Astrocyte (in vitro differentiated cells and primary cell): ENCODE data around the gene HUS1B. TPM values are rescaled to one million over a fixed set of nuclear protein-coding genes. Genes with fewer than 3 reads are reported as not detected.

Experiments
- DNase-seq: peaks from one replicate; pipeline ENCODE4 v3.0.0-alpha.2; 2010; ENCODE audit warnings: low read depth
- FAIRE-seq: peaks from 2 replicates; lab custom pipeline; 2011; peaks lifted over from hg19 to GRCh38; lab: Jason Lieb, UNC
- H2AFZ ChIP-seq: 2 replicates; pipeline ENCODE4 v1.6.0; 2012; ENCODE audit warnings: low read depth, low read length, inconsistent platforms
- H3K27ac ChIP-seq: 2 replicates; pipeline ENCODE4 v1.5.1; 2011; ENCODE audit warnings: low read depth, low read length, inconsistent platforms
- H3K27me3 ChIP-seq: 2 replicates; pipeline ENCODE4 v1.6.0; 2011; ENCODE audit warnings: low read length, inconsistent platforms; ENCODE audit not compliant: insufficient read depth
- H3K36me3 ChIP-seq: 2 replicates; pipeline ENCODE4 v1.5.1; 2011; ENCODE audit warnings: low read length, inconsistent platforms; ENCODE audit not compliant: insufficient read depth
- H3K4me1 ChIP-seq: 2 replicates; pipeline ENCODE4 v1.5.1; 2011; ENCODE audit warnings: low read length, inconsistent platforms; ENCODE audit not compliant: insufficient read depth
- H3K4me2 ChIP-seq: 2 replicates; pipeline ENCODE4 v1.6.0; 2012; ENCODE audit warnings: low read length, inconsistent platforms
- H3K4me3 ChIP-seq: 2 replicates; pipeline ENCODE4 v1.5.1; 2011; ENCODE audit warnings: low read depth, mild to moderate bottlenecking, low read length, inconsistent platforms; ENCODE audit not compliant: insufficient read depth
- H3K79me2 ChIP-seq: 2 replicates; pipeline ENCODE4 v1.6.0; 2012; ENCODE audit warnings: mild to moderate bottlenecking, low read length, inconsistent platforms; ENCODE audit not compliant: insufficient read depth
- H3K9ac ChIP-seq: 2 replicates; pipeline ENCODE4 v1.6.0; 2012; ENCODE audit warnings: mild to moderate bottlenecking, low read length, inconsistent platforms
- H3K9me3 ChIP-seq: 2 replicates; pipeline ENCODE4 v1.5.1; 2012; ENCODE audit warnings: low read depth, mild to moderate bottlenecking, low read length, inconsistent platforms; ENCODE audit not compliant: insufficient read depth
- H4K20me1 ChIP-seq: 2 replicates; pipeline ENCODE4 v1.6.0; 2012; ENCODE audit warnings: low read length, inconsistent platforms; ENCODE audit not compliant: insufficient read depth
- H3K27ac Mint-ChIP-seq: one replicate; pipeline ENCODE4 v1.8.0; 2021; ENCODE audit warnings: mild to moderate bottlenecking, mixed read lengths; ENCODE audit not compliant: unreplicated experiment
- H3K27me3 Mint-ChIP-seq: one replicate; pipeline ENCODE4 v1.8.0; 2021; ENCODE audit warnings: low read depth, mixed read lengths; ENCODE audit not compliant: unreplicated experiment
- H3K36me3 Mint-ChIP-seq: one replicate; pipeline ENCODE4 v1.8.0; 2021; ENCODE audit warnings: low read depth, mixed read lengths; ENCODE audit not compliant: unreplicated experiment
- H3K4me1 Mint-ChIP-seq: one replicate; pipeline ENCODE4 v1.8.0; 2021; ENCODE audit warnings: low read depth, mixed read lengths; ENCODE audit not compliant: unreplicated experiment
- H3K4me3 Mint-ChIP-seq: one replicate; pipeline ENCODE4 v1.8.0; 2021; ENCODE audit warnings: mild to moderate bottlenecking, moderate library complexity, mixed read lengths; ENCODE audit not compliant: unreplicated experiment
- H3K9me3 Mint-ChIP-seq: one replicate; pipeline ENCODE4 v1.8.0; 2021; ENCODE audit warnings: mild to moderate bottlenecking, mixed read lengths; ENCODE audit not compliant: unreplicated experiment
- CTCF ChIP-seq: IDR thresholded peaks from 2 replicates; pipeline ENCODE4 v1.5.1; 2011; ENCODE audit warnings: low read depth, mild to moderate bottlenecking, inconsistent platforms, low read length, moderate library complexity; ENCODE audit not compliant: insufficient read depth
- EZH2 ChIP-seq: IDR thresholded peaks from 2 replicates; pipeline ENCODE4 v1.6.1; 2012; ENCODE audit warnings: mild to moderate bottlenecking, low read length, inconsistent platforms; ENCODE audit not compliant: insufficient read depth
- total RNA-seq: library from RNA; stranded (reverse); gene quantifications from 2 replicates; pipeline ENCODE4 v1.2.1, GENCODE V29; 2021

The HUS1B gene
- total RNA-seq, 1 donor from 2014 or later = 1.6 TPM

- H3K4me1 ChIP-seq = peaks cover 9% of the 10 kb centered on the region
- TF ChIP-seq EZH2 (no peak), CTCF (no peak)
- H3K9me3 ChIP-seq = no peaks in the 10 kb centered on the region
- peak overlapping the region; percentile 98 for H3K4me2 ChIP-seq
- no peaks in the 10 kb centered on the region for H3K27me3 Mint-ChIP-seq
- FAIRE-seq (no peak), DNase-seq (no peak)
- no peak overlapping the region for H3K27ac ChIP-seq
- H2AFZ ChIP-seq = peak overlapping the region; percentile 100
- H3K27ac Mint-ChIP-seq = no peak overlapping the region
- peaks cover 8% of the 10 kb centered on the region for H3K36me3 Mint-ChIP-seq
- peaks cover 2% of the 10 kb centered on the region for H3K9me3 Mint-ChIP-seq
- peak overlapping the region; percentile 86 for H3K9ac ChIP-seq
- peak overlapping the region; percentile 98 for H3K4me3 ChIP-seq
- H3K36me3 ChIP-seq = no peaks in the 10 kb centered on the region
- H3K27me3 ChIP-seq = no peaks in the 10 kb centered on the region
- peak overlapping the region; percentile 98 for H3K4me3 Mint-ChIP-seq
- peaks cover 42% of the 10 kb centered on the region for H3K79me2 ChIP-seq
- H4K20me1 ChIP-seq = peaks cover 10% of the 10 kb centered on the region
- peaks cover 7% of the 10 kb centered on the region for H3K4me1 Mint-ChIP-seq
Observed at GRCh38 chr6:693723-694009, 36.8 kb upstream of the HUS1B start.

- Histone ChIP-seq H3K9me3 (no peaks in the 10 kb centered on the region), H3K27ac (peak within 1 kb of the TSS; percentile 68)
- FAIRE-seq = no peak
Observed at GRCh38 chr6:692858-693722, 36.2 kb upstream of the HUS1B start, which contains the start of gene EXOC2. Gene EXOC2, minus strand, starts transcription at chr6:693139. Its CDS starts 55,321 bp downstream, at chr6:637818.

More at GRCh38 chr6:692858-693722, 36.2 kb upstream of the HUS1B start, which contains the start of gene EXOC2:
- Histone ChIP-seq H3K4me3 (peak within 1 kb of the TSS; percentile 98), H4K20me1 (peaks cover 15% of the 10 kb centered on the region), H3K9ac (peak within 1 kb of the TSS; percentile 86), H3K4me2 (peak within 1 kb of the TSS; percentile 98), H2AFZ (peak within 1 kb of the TSS; percentile 100), H3K79me2 (peaks cover 48% of the 10 kb centered on the region), H3K4me1 (peaks cover 9% of the 10 kb centered on the region), H3K36me3 (no peaks in the 10 kb centered on the region), H3K27me3 (no peaks in the 10 kb centered on the region)
- TF ChIP-seq CTCF (no peak), EZH2 (no peak)
- Mint-ChIP-seq H3K9me3 (peaks cover 2% of the 10 kb centered on the region), H3K36me3 (peaks cover 8% of the 10 kb centered on the region), H3K27me3 (no peaks in the 10 kb centered on the region), H3K4me1 (peaks cover 7% of the 10 kb centered on the region), H3K4me3 (peak within 1 kb of the TSS; percentile 98), H3K27ac (peak within 1 kb of the TSS; percentile 94)
- peak; percentile 68 for DNase-seq
